Activated T-cell treated with anti-CD3 and anti-CD28 coated beads for 1 hour (primary cell): ENCODE data around the gene OR1D5.
"Not testable (repeated sequence)": the region's sequence is repeated elsewhere in the genome, so short reads cannot be mapped to it uniquely, and the experiment has no call there.

Experiments used
- DNase-seq: peaks from one replicate; pipeline ENCODE4 v3.0.0-alpha.2; 2020; ENCODE audit warnings: low read depth

The OR1D5 gene

GRCh38 chr17:3032258-3033247 is 30.9 kb downstream of the OR1D5 start:
- DNase-seq = no peak

GRCh38 chr17:3030852-3031470 is 32.4 kb downstream of the OR1D5 start:
- DNase-seq = not testable (repeated sequence)

- no peak for DNase-seq
These were observed 33.3 kb downstream of the OR1D5 start for GRCh38 chr17:3030096-3030495.

- no peak for DNase-seq
These were observed 34.0 kb downstream of the OR1D5 start for GRCh38 chr17:3029213-3029913.

DNA sequence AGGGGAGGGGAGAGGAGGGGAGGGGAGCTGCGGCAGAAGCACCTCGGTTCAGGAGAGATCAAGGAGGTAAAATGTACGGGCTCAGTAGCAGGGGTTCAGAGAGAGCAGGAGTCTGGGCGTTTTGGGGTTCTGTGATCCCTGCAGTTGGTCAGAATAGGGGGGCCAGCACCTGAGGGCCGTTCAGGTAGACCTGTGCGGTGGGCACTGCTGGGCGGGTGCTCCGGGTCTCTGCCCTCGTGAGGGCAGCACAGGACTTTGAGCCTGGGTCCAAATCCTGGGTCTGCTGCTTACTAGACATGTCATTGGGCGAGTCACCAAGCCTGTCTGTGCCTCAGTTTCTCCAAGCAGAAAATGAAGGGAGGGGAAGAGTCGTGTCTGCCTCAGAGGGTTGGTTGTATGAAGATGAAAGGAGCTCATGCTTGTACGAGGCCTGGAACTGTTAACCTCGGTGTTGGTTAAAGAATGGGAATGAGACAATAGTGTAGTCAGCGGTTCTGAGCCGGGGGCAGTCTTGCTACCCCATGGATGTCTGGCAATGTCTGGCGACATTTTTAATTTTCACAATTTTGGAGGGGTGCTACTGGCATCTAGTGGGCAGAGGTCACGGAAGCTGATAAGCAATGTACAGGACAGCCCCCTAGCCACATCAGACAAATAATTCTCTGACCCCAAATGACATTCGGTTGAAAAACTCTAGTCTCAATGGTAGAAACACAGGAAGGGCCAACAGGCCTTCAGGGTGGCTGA is 35.4 kb downstream of the OR1D5 start:
- no peak for DNase-seq

- no peak for DNase-seq
These were observed 36.3 kb downstream of the OR1D5 start for GRCh38 chr17:3026856-3027751.

- DNase-seq = no peak
These were observed 37.1 kb downstream of the OR1D5 start for GRCh38 chr17:3026125-3026855.

DNA sequence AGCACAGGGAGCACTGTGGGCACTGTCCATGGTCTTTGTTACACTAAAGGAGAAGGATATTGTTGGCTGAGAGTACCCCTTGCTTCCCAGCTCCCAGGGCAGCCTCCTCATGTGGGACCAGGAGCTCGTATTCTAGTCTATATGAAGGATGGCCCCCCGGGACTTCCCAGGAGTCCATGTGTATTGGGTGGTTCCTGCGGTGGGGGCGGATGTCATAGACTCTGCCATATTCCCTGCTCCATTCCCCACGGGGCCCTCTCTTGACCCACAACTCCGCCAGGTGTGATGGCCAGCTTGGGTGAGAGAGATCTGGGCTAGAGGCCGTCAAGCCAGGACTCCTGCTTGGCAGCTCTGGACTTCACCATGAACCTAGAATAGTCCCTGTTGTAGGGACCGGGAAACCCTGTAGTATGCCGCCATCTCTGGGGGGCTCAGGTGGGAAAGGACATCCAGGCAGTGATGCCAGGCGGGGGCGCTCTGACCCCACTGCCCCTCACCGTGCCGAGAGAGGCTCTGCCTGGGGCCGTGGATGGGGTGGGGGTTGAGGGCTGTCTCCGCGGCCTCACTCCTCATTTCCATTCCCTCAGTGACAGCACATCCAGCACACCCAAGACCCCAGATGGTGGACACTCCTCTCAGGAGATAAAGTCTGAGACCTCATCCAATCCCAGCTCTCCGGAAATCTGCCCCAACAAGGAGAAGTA is 37.8 kb downstream of the OR1D5 start:
- DNase-seq = no peak

- DNase-seq = no peak
These were observed 39.1 kb downstream of the OR1D5 start for GRCh38 chr17:3024346-3024745.

- no peak for DNase-seq
These were observed 41.2 kb downstream of the OR1D5 start for GRCh38 chr17:3022197-3022596.

DNA sequence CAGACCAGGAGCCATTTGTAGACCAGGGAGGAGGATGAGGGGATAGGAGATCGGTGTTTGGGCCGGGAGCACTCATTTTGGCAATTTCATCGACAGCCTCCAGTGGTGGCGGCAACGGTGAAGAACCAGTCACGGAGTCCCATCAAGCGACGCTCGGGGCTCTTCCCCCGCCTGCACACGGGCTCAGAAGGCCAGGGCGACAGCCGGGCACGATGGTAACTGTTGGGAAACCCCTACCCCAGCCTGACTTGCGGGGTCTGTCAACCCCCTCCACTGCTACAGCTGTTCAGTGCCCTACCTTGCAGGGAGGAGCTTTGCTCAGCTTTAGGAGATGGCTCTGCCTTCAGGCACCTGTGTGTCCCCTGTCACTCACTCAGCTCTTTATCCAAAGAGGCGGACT is 43.0 kb downstream of the OR1D5 start:
- DNase-seq = no peak

- DNase-seq = no peak
These were observed 43.6 kb downstream of the OR1D5 start for GRCh38 chr17:3019761-3020160.

DNA sequence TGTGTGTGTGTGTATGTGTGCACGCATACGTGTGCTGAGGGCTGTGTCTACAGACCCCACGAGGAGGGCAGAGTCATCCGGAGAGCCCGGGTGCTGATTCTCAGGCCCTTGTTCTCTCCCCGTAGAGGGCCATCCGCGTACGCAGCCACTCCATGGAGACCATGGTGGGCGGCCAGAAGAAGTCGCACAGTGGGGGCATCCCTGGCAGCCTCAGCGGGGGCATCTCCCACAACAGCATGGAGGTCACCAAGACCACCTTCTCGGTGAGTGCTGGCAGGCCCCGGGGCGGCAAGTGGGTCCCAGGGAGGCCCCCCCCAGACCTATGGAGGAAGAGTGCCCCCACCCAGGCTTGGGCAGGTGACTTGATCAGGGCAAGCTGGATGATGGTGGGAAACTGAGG is 45.5 kb downstream of the OR1D5 start:
- no peak for DNase-seq

DNA sequence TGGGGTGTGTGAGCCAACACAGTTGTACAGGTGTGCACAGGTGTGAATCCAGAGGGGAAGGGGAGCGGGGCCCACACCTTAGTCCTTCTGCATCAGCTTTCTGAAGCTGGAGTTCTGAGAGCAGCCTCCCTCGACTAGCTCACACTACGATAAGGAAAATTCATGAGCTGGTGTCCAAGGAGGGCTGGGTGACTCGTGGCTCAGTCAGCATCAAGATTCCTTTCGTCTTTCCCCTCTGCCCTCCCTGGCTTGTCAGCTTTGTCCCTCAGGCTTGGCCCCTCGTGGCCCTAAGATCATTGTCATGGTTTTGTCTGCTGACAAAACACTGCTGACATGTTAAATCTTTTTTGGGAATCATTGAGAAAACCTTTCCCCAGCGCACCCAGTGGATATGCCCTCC is 47.5 kb downstream of the OR1D5 start:
- DNase-seq = no peak

- peak; percentile 49 for DNase-seq
These were observed 50.4 kb downstream of the OR1D5 start for GRCh38 chr17:3012926-3013581.
